Measurements from ENCODE around the gene DOCK3.
"Not testable (repeated sequence)": the region's sequence is repeated elsewhere in the genome, so short reads cannot be mapped to it uniquely, and the experiment has no call there.

The DOCK3 gene

GRCh38 chr3:51306093-51306492 lies 631.4 kb downstream of the DOCK3 start:
- H3K4me1 ChIP-seq, result no peaks in the 10 kb centered on the region
- H3K4me3 ChIP-seq, result no peak overlapping the region
- H4K20me1 ChIP-seq, result no peaks in the 10 kb centered on the region
- no peaks in the 10 kb centered on the region for H3K36me3 ChIP-seq
- no peak overlapping the region for H3K9ac ChIP-seq
- no peaks in the 10 kb centered on the region for H3K27me3 ChIP-seq
- no peak overlapping the region for H3K27ac ChIP-seq
- H3K9me3 ChIP-seq, result peaks cover 25% of the 10 kb centered on the region
- TF ChIP-seq Cebpa-rat (IDR thresholded peaks at IDR 0.05), result no peak
- no peak overlapping the region for H3K4me2 ChIP-seq

- Histone ChIP-seq H3K4me1 (no peaks in the 10 kb centered on the region), H3K9ac (no peak overlapping the region), H3K9me3 (peaks cover 19% of the 10 kb centered on the region), H3K27ac (no peak overlapping the region), H4K20me1 (no peaks in the 10 kb centered on the region), H3K4me2 (no peak overlapping the region), H3K4me3 (no peak overlapping the region), H3K27me3 (no peaks in the 10 kb centered on the region), H3K36me3 (no peaks in the 10 kb centered on the region)
- no peak for TF ChIP-seq Cebpa-rat (IDR thresholded peaks at IDR 0.05)
Measured at GRCh38 chr3:51307458-51307857, 632.7 kb downstream of the DOCK3 start.

- H4K20me1 ChIP-seq, H3K27ac ChIP-seq, H3K27me3 ChIP-seq, H3K36me3 ChIP-seq, H3K4me3 ChIP-seq, H3K4me1 ChIP-seq, H3K4me2 ChIP-seq, H3K9ac ChIP-seq: not testable (repeated sequence)
- H3K9me3 ChIP-seq, result peaks cover 19% of the 10 kb centered on the region
Measured at GRCh38 chr3:51307945-51308607, 633.3 kb downstream of the DOCK3 start.

- Histone ChIP-seq H3K9ac (no peak overlapping the region), H3K36me3 (no peaks in the 10 kb centered on the region), H3K4me2 (no peak overlapping the region), H3K4me1 (no peaks in the 10 kb centered on the region), H4K20me1 (no peaks in the 10 kb centered on the region), H3K9me3 (peaks cover 18% of the 10 kb centered on the region), H3K27ac (no peak overlapping the region), H3K27me3 (no peaks in the 10 kb centered on the region), H3K4me3 (no peak overlapping the region)
- TF ChIP-seq Cebpa-rat (IDR thresholded peaks at IDR 0.05), result no peak
Measured at GRCh38 chr3:51311055-51311454, 636.3 kb downstream of the DOCK3 start.

- no peak overlapping the region for H3K27ac ChIP-seq
- H3K27me3 ChIP-seq, result no peaks in the 10 kb centered on the region
- no peak overlapping the region for H3K9ac ChIP-seq
- no peaks in the 10 kb centered on the region for H3K4me1 ChIP-seq
- H3K4me3 ChIP-seq, result no peak overlapping the region
- no peaks in the 10 kb centered on the region for H4K20me1 ChIP-seq
- H3K9me3 ChIP-seq, result no peaks in the 10 kb centered on the region
- H3K36me3 ChIP-seq, result no peaks in the 10 kb centered on the region
- H3K4me2 ChIP-seq, result no peak overlapping the region
- TF ChIP-seq Cebpa-rat (IDR thresholded peaks at IDR 0.05), result no peak
Measured at GRCh38 chr3:51328206-51328605, 653.5 kb downstream of the DOCK3 start.

- no peaks in the 10 kb centered on the region for H3K9me3 ChIP-seq
Measured at GRCh38 chr3:51330046-51330445, 655.3 kb downstream of the DOCK3 start.

GRCh38 chr3:51332156-51332555 lies 657.4 kb downstream of the DOCK3 start:
- Histone ChIP-seq H3K9ac (no peak overlapping the region), H3K4me3 (no peak overlapping the region), H3K36me3 (no peaks in the 10 kb centered on the region), H3K4me1 (no peaks in the 10 kb centered on the region), H4K20me1 (no peaks in the 10 kb centered on the region), H3K9me3 (no peaks in the 10 kb centered on the region), H3K27me3 (no peaks in the 10 kb centered on the region), H3K4me2 (no peak overlapping the region), H3K27ac (no peak overlapping the region)
- TF ChIP-seq Cebpa-rat (IDR thresholded peaks at IDR 0.05), result no peak

More at GRCh38 chr3:51330046-51330445, 655.3 kb downstream of the DOCK3 start:
- Histone ChIP-seq H3K36me3 (no peaks in the 10 kb centered on the region), H4K20me1 (no peaks in the 10 kb centered on the region), H3K27me3 (no peaks in the 10 kb centered on the region), H3K9ac (no peak overlapping the region), H3K4me2 (no peak overlapping the region), H3K4me3 (no peak overlapping the region), H3K4me1 (no peaks in the 10 kb centered on the region), H3K27ac (no peak overlapping the region)
- no peak for TF ChIP-seq Cebpa-rat (IDR thresholded peaks at IDR 0.05)

GRCh38 chr3:51333021-51333420 lies 658.3 kb downstream of the DOCK3 start:
- Histone ChIP-seq H3K36me3 (no peaks in the 10 kb centered on the region), H3K4me1 (no peaks in the 10 kb centered on the region), H3K4me3 (no peak overlapping the region), H4K20me1 (no peaks in the 10 kb centered on the region), H3K4me2 (no peak overlapping the region), H3K9me3 (no peaks in the 10 kb centered on the region), H3K27ac (no peak overlapping the region), H3K9ac (no peak overlapping the region), H3K27me3 (no peaks in the 10 kb centered on the region)
- TF ChIP-seq Cebpa-rat (IDR thresholded peaks at IDR 0.05), result no peak

GRCh38 chr3:51336261-51336660 lies 661.5 kb downstream of the DOCK3 start:
- H4K20me1 ChIP-seq, result no peaks in the 10 kb centered on the region
- H3K4me2 ChIP-seq, result no peak overlapping the region
- TF ChIP-seq Cebpa-rat (IDR thresholded peaks at IDR 0.05), result no peak
- no peak overlapping the region for H3K4me3 ChIP-seq
- H3K9me3 ChIP-seq, result no peaks in the 10 kb centered on the region
- no peaks in the 10 kb centered on the region for H3K4me1 ChIP-seq
- no peaks in the 10 kb centered on the region for H3K27me3 ChIP-seq
- no peak overlapping the region for H3K27ac ChIP-seq
- H3K36me3 ChIP-seq, result no peaks in the 10 kb centered on the region
- no peak overlapping the region for H3K9ac ChIP-seq

GRCh38 chr3:51337666-51338065 lies 662.9 kb downstream of the DOCK3 start:
- Histone ChIP-seq H3K27ac (no peak overlapping the region), H3K36me3 (no peaks in the 10 kb centered on the region), H3K4me3 (no peak overlapping the region)

GRCh38 chr3:51338632-51339031 lies 663.9 kb downstream of the DOCK3 start:
- Histone ChIP-seq H3K36me3 (no peaks in the 10 kb centered on the region), H3K27me3 (no peaks in the 10 kb centered on the region), H3K4me2 (no peak overlapping the region), H3K9me3 (no peaks in the 10 kb centered on the region), H3K4me3 (no peak overlapping the region), H3K4me1 (no peaks in the 10 kb centered on the region), H3K27ac (no peak overlapping the region), H3K9ac (no peak overlapping the region), H4K20me1 (no peaks in the 10 kb centered on the region)
- TF ChIP-seq Cebpa-rat (IDR thresholded peaks at IDR 0.05), result no peak

More at GRCh38 chr3:51337666-51338065, 662.9 kb downstream of the DOCK3 start:
- Histone ChIP-seq H3K4me2 (no peak overlapping the region), H3K9ac (no peak overlapping the region), H3K4me1 (no peaks in the 10 kb centered on the region), H4K20me1 (no peaks in the 10 kb centered on the region), H3K9me3 (no peaks in the 10 kb centered on the region), H3K27me3 (no peaks in the 10 kb centered on the region)
- TF ChIP-seq Cebpa-rat (IDR thresholded peaks at IDR 0.05), result no peak
